Epithelial cell of esophagus (primary cell): ENCODE measurements around the gene WDR31.
A peak's percentile ranks its signal among the peaks of the same experiment; 100 is the strongest.

Experiments
- DNase-seq: peaks from one replicate; pipeline ENCODE4 v3.0.0; 2010; ENCODE audit warnings: low read depth
- H3K4me3 ChIP-seq: 2 replicates; pipeline ENCODE4 v1.5.1; 2011; ENCODE audit warnings: mild to moderate bottlenecking, low read length, control low read depth
- CTCF ChIP-seq: IDR thresholded peaks from 2 replicates; pipeline ENCODE4 v1.5.1; 2011; ENCODE audit warnings: low read depth, mild to moderate bottlenecking, low read length, control low read depth, inconsistent platforms; ENCODE audit not compliant: insufficient read depth; ENCODE audit errors: missing control alignments

Gene WDR31

GRCh38 chr9:113352411-113352810 lies 12.3 kb upstream of the WDR31 start:
- DNase-seq, result peak; percentile 73
- H3K4me3 ChIP-seq, result no peak overlapping the region
- TF ChIP-seq CTCF, result no peak

- no peak for TF ChIP-seq CTCF
- DNase-seq, result no peak
- H3K4me3 ChIP-seq, result no peak overlapping the region
These were observed 11.9 kb upstream of the WDR31 start for GRCh38 chr9:113352006-113352405.

GRCh38 chr9:113350937-113351336 lies 10.9 kb upstream of the WDR31 start:
- no peak overlapping the region for H3K4me3 ChIP-seq
- DNase-seq, result no peak
- no peak for TF ChIP-seq CTCF

- no peak for DNase-seq
- no peak for TF ChIP-seq CTCF
- H3K4me3 ChIP-seq, result peak overlapping the region; percentile 44
These were observed 10.1 kb upstream of the WDR31 start for GRCh38 chr9:113350107-113350661.

GRCh38 chr9:113349445-113350094 lies 9.5 kb upstream of the WDR31 start, which contains the start of gene BSPRY:
BSPRY (plus strand) TSS chr9:113349541; CDS start chr9:113349580, 39 bp downstream.
- H3K4me3 ChIP-seq, result peak within 1 kb of the TSS; percentile 44
- TF ChIP-seq CTCF, result no peak
- DNase-seq, result peak; percentile 33

GRCh38 chr9:113349066-113349444 lies 9.0 kb upstream of the WDR31 start:
- TF ChIP-seq CTCF, result no peak
- H3K4me3 ChIP-seq, result no peak overlapping the region
- no peak for DNase-seq

GRCh38 chr9:113348437-113348836 lies 8.4 kb upstream of the WDR31 start:
- H3K4me3 ChIP-seq, result no peak overlapping the region
- DNase-seq, result no peak
- TF ChIP-seq CTCF, result no peak
